GM21423 (cell line): ENCODE results near the gene KLF2.

Source experiments
- ATAC-seq: cut with Tn5 transposase; IDR thresholded peaks from one replicate; pipeline ENCODE4 v1.9.1; 2021; ENCODE audit warnings: mild to moderate bottlenecking, moderate library complexity; ENCODE audit not compliant: unreplicated experiment

The KLF2 gene

DNA sequence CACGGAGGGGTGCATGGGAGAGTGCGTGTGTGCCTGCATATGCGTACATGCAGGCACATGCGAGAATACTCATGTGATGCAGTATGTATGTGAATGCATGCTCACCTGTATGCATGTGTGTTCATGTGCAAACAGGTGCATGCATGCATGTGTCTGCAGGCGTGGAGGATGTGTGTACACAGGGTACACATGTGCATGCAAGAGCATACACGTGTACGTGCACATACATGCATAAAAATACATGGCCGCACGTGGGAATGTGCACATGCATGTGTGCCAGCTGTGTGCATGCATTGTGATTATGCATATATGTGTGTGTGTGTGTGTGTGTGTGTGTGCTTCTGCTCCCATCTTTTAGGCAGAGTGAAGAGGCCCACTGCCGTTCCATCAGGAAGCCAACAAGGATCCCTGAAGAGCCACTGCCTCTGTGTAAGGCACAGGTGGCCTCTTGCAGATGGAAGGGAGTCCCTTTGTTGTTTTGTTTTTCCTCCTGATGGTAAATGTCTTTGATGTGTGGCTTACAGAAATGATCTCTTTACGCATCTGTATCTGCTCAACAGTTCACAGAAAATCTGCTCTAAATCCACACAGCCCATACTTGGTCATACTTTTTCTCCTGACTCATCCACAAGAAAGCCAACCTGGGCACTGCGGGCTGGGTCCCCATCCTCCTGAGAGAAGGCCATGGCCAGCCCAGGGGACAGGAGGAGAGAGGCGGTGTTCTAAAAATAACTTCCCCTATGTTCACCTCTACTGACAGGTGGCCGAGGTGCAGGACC is 50.7 kb downstream of the KLF2 start:
- no peak for ATAC-seq

GRCh38 chr19:16375936-16376185 is 51.2 kb downstream of the KLF2 start:
- ATAC-seq = no peak

DNA sequence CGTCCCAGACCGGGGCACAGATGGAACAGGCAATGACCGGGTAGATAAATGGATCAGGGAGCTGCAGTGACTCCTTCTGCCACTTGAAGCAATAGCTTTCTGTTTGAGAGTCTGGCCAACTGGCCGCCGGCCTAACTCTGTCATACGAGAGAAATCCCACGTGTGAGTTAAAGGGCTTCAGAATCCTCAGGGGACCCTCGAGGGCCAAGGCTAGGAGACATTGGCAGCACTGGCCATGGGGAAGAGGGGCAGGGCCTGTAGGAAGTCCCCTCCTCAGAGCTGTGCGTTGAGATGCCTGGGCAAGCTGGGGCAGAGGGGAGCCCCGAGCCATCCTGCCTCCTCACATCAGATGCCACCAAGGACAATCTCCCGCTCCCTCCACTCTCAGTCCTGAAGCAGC is 51.6 kb downstream of the KLF2 start:
- ATAC-seq = no peak

DNA sequence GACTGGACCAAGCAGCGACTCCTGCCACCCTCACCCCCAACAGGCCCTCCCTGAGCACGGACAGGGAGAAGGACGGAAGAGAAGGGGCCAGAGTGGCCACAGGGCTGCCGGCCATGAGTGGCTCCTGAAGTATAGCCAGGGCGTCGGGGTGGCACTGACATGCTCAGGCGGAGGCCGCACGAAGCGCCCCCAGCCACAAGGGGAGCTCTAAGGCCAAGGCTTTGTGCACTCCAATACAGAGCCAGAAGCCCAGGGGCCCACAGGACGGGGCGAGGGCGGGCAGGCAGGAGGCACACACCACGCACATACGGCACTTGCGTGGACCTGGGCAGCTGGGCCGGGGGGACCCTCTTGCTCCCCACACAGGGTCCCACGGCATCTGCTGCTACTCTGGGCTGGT is 52.0 kb downstream of the KLF2 start:
- no peak for ATAC-seq

DNA sequence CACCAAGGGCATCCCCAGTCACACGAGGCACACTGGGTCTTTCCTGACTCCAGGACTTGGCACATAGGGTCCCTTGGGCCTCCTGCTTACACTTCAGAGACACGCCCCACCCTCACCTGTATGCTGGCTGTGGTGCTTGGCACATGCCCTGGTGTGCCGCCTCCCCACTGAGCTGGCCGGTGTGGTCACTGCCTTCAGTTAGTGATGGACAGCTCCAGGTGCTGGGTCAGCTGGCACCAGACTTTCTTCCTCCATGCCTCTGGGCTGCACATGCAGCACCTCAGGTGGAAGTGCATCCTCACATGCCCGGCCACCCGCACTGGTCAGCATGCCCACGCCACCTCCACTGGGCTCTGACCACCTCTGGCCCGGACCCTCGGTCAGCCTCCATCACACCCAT is 52.9 kb downstream of the KLF2 start:
- ATAC-seq = no peak
